GM19395 (cell line): ENCODE data around the gene RAP2B.
"Not testable (repeated sequence)": the region's sequence is repeated elsewhere in the genome, so short reads cannot be mapped to it uniquely, and the experiment has no call there.

Source experiments
- ATAC-seq: cut with Tn5 transposase; IDR thresholded peaks from one replicate; pipeline ENCODE4 v1.9.1; 2021; ENCODE audit warnings: mild to moderate bottlenecking, moderate library complexity; ENCODE audit not compliant: unreplicated experiment

The RAP2B gene

GRCh38 chr3:153161714-153162512, at the start of gene RAP2B:
Gene RAP2B (plus strand): TSS chr3:153162226. CDS start chr3:153162694, 468 bp downstream.
- ATAC-seq = peak; percentile 45

- no peak for ATAC-seq
Observed at GRCh38 chr3:153113541-153113940, 48.5 kb upstream of the RAP2B start.

GRCh38 chr3:153114270-153114669, 47.8 kb upstream of the RAP2B start:
- not testable (repeated sequence) for ATAC-seq

- ATAC-seq = no peak
Observed at GRCh38 chr3:153115326-153115725, 46.7 kb upstream of the RAP2B start.

GRCh38 chr3:153127788-153128187, 34.2 kb upstream of the RAP2B start:
- ATAC-seq = no peak

GRCh38 chr3:153129426-153129825, 32.6 kb upstream of the RAP2B start:
- no peak for ATAC-seq

- ATAC-seq = no peak
Observed at GRCh38 chr3:153129866-153130265, 32.2 kb upstream of the RAP2B start.

- peak; percentile 97 for ATAC-seq
Observed at GRCh38 chr3:153130312-153130977, 31.6 kb upstream of the RAP2B start.

GRCh38 chr3:153137626-153138025, 24.4 kb upstream of the RAP2B start:
- peak; percentile 65 for ATAC-seq

GRCh38 chr3:153138276-153139210, 23.5 kb upstream of the RAP2B start:
- peak; percentile 77 for ATAC-seq

- no peak for ATAC-seq
Observed at GRCh38 chr3:153142961-153143360, 19.1 kb upstream of the RAP2B start.

- no peak for ATAC-seq
Observed at GRCh38 chr3:153144071-153144470, 18.0 kb upstream of the RAP2B start.

- ATAC-seq = no peak
Observed at GRCh38 chr3:153144779-153145178, 17.2 kb upstream of the RAP2B start.

- ATAC-seq = no peak
Observed at GRCh38 chr3:153145454-153145853, 16.6 kb upstream of the RAP2B start.

GRCh38 chr3:153146191-153147053, 15.6 kb upstream of the RAP2B start:
- ATAC-seq = peak; percentile 45

- no peak for ATAC-seq
Observed at GRCh38 chr3:153150991-153151390, 11.0 kb upstream of the RAP2B start.

GRCh38 chr3:153155786-153156185, 6.2 kb upstream of the RAP2B start:
- ATAC-seq = not testable (repeated sequence)

GRCh38 chr3:153158189-153158588, 3.8 kb upstream of the RAP2B start:
- no peak for ATAC-seq

GRCh38 chr3:153158961-153159735, 2.9 kb upstream of the RAP2B start:
- ATAC-seq = no peak
